Activated CD4-positive, alpha-beta T cell treated with anti-CD3 and anti-CD28 coated beads, Interleukin-2, Interleukin-6, amounts not matched to agents 100 ng/mL and 50 ng/mL, durations not matched to agents 16 hours and 8 hours (primary cell): Measurements from ENCODE around the gene GAB1.

Source experiments
- DNase-seq: peaks from one replicate; pipeline ENCODE4 v3.0.0-alpha.2; 2020

GAB1 gene

GRCh38 chr4:143512978-143513313, 176.3 kb downstream of the GAB1 start:
- DNase-seq, result no peak

GRCh38 chr4:143513314-143514168, 176.9 kb downstream of the GAB1 start, which contains the start of gene SMARCA5:
TSS of gene SMARCA5 (plus strand) at chr4:143513702. CDS start at chr4:143513925, 223 bp downstream.
- DNase-seq, result peak; percentile 98

- DNase-seq, result no peak
Observed at GRCh38 chr4:143514169-143514495, 177.5 kb downstream of the GAB1 start.

GRCh38 chr4:143514497-143514896, 177.8 kb downstream of the GAB1 start:
- peak; percentile 16 for DNase-seq

- peak; percentile 14 for DNase-seq
Observed at GRCh38 chr4:143514901-143515300, 178.2 kb downstream of the GAB1 start.

GRCh38 chr4:143515905-143516304, 179.2 kb downstream of the GAB1 start:
- DNase-seq, result no peak

GRCh38 chr4:143517764-143518163, 181.1 kb downstream of the GAB1 start:
- DNase-seq, result no peak
